COLO829 (cell line): ENCODE results near the gene TYMS.
"Not testable (repeated sequence)": the region's sequence is repeated elsewhere in the genome, so short reads cannot be mapped to it uniquely, and the experiment has no call there.

Experiments used
- DNase-seq: peaks from one replicate; pipeline ENCODE4 v3.0.0; 2012; ENCODE audit warnings: low spot score

The TYMS gene

DNA sequence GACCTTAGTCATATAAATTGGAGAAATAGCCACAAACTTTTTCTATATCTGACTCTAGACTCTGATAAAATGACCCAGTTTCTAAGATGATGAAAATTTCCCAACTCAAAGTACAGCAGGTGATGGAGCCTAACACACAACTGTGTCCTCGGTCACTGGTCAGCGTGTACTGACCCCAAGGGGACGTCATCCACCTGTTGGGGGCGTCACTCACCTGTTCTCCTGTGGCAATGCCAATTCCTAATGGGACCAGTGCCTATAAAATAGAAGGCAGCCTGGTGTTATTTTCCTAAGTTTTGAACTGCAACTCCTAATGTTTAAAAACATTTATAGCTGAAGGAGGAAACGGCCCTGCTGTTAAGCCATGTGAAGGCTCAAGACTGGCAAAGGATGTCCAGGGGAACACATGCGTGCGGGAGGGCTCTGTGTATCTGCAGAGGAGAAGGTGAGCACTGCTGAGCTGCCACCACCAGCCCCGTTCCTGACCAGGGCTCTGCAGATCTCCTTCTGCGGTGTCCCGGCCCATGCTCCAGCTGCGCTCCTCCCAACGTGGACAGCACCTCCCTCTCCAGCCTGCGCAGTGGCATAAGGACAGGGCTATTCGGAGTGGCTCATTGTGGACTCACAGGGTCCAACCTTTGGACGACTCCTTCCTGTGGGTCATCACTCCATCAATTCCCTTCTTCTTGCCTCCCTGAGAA lies 21.2 kb downstream of the TYMS start:
- DNase-seq: no peak

DNA sequence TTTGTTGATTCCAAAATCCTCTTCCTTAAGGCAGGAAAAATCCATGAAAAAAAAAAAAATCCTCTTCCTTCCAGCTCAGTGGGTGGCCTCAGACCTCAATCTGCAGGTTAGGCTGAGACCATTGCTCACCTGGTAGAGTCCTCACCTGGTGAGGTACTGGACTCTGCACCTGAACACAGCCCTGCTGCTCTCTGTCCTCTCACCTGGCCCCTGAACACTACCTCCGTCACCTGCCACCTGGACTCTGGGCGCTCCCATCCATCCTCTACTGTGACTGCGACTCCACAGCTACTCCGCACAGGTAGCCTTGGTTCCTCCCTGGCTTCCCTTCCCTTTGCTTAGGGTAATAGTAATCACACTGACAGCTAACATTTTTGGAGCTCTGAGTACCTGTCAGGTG lies 22.1 kb downstream of the TYMS start:
- no peak for DNase-seq

GRCh38 chr18:680392-680791 lies 22.9 kb downstream of the TYMS start:
- no peak for DNase-seq

DNA sequence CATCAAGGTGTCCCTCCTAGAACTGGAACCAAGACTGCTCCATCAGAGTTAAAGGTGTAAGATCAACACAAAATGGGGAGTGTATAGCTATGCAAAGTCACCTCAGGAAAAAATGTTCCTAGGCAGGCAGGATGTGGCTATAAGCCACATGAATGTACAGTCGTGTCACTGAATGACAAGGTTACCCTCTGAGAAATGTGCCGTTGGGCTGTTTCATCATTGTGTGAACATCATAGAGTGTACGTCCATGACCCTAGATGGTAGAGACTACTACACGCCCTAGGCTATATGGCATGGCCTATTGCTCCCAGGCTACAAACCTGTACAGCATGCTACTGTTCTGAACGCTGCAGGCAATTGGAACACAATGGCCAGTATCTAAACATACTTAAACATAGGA lies 24.5 kb downstream of the TYMS start:
- DNase-seq: no peak

DNA sequence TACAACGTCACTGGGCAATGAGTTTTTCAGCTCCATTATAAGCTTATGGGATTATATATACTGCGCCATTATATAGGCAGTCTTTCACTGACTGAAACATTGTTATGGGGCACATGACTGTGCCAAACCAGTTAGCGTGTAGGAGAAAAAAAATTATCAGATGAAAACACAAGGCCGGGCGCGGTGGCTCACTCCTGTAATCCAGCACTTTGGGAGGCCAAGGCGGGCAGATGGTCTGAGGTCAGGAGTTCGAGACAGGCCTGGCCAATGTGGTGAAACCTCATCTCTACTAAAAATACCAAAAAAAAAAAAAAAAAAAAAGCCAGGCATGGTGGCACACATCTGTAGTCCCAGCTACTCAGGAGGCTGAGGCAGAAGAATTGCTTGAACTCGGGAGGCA lies 25.0 kb downstream of the TYMS start:
- DNase-seq: not testable (repeated sequence)

GRCh38 chr18:682833-683232 lies 25.4 kb downstream of the TYMS start:
- no peak for DNase-seq

DNA sequence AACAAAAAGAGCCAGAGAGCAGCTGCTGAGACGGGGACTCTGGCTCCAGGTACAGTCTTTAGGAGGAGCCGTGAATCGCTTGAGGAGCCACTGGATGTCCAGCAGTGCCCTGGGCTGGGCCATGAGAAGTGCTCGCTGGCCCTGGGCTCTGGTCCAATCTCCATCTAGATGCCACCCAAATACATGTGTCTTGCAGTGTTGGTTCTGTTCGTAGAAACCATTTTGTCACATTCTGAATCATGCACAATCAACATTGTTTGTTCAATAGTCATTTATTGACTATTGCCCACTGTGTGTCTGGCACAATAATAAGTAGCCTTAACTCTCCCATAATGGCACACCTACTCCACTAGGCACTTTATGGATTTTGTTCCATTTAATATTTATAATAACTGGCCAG lies 26.1 kb downstream of the TYMS start:
- DNase-seq: no peak

DNA sequence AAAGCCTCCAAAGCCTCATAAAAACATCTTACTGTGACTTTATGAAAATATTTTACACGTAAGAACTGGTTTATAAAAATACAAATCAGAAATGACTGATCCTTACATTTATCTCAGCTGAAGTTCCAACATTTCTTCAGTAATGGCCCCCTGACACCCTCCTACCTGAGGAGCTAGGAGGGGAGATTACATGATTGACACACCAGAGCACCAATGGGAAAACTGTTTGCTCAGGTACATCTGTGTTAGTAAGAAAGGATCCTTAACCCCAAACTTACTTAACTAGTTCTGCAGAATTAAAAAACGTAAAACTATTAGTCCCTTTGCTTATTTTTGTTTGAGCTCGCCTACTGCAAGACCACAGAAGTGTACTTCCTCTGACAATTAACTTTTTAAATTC lies 28.0 kb downstream of the TYMS start:
- DNase-seq: no peak

GRCh38 chr18:686339-687111 lies 29.1 kb downstream of the TYMS start:
- no peak for DNase-seq

DNA sequence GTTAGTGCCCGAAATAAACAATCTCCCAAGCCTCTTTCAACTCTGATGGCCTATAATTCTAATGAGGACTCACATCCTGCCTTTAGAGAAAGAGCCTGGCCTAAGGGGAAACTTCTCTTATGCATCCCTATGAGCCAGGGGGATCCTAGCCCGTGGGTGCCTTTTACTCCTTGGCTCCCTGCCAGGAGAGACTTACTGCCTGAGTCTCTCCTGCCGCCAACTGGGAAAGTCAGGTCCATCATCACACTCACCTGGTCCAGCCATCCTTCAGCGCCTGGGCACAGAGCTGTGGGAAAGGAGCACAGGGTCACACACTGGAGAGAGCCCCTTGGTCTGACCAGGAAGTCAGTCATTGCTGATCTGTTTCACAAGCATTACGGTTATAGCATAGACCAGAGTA lies 30.9 kb downstream of the TYMS start:
- no peak for DNase-seq

GRCh38 chr18:692824-693223 lies 35.4 kb downstream of the TYMS start:
- DNase-seq: no peak

- no peak for DNase-seq
Observed at GRCh38 chr18:693466-694187, 36.2 kb downstream of the TYMS start.

- no peak for DNase-seq
Observed at GRCh38 chr18:697012-697411, 39.6 kb downstream of the TYMS start.

DNA sequence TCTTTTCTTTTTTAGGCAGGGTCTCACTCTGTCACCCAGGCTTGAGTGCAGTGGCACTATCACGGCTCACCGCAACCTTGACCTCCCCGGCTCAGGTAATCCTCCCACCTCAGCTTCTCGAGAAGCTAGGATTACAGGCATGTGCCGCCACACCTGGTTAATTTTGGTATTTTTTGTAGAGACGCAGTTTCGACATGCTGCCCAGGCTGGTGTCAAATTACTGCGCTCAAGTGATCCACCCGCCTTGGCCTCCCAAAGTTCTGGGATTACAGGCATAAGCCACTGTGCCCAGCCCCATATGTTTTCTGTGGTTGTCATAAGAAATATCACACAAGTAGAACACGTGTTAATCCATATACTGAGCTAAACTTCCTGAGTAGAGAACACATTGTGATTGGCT lies 40.3 kb downstream of the TYMS start:
- no peak for DNase-seq

DNA sequence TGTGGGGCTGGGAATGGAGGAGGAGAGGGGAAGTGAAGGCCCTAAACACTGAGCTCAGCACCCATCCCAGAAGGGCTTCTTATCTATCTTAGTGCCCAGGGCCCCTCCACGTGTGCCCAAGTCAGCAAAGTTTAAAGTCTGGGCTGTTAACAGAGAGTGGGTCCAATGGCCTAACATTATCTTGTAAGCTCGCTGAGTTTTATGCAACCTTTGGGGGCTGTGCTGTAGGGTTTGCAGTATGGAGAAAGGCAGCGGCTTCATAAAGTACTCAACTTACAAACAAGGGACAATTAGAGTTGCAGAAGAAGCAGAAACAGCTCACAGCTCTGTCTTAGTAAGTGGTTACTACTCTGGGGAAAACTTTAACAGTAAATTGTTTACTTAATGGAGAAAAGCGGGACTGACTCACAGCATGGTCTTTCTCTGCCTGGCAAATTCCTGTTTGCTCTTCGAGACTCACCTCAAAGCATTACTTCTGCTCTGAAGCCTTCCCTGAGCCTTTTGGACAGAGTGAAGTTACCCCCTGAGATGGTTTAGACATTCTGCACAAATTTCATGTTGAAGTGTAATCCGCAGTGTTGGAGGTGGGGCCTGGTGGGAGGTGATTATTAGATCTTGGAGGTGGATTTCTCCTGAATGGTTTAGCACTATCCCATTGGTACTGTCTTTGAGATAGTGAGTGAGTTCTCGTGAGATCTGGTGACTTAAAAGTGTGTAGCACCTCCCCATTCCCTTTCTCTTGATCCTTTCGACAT lies 45.9 kb downstream of the TYMS start:
- DNase-seq: no peak

- DNase-seq: no peak
Observed at GRCh38 chr18:706405-706804, 49.0 kb downstream of the TYMS start.

DNA sequence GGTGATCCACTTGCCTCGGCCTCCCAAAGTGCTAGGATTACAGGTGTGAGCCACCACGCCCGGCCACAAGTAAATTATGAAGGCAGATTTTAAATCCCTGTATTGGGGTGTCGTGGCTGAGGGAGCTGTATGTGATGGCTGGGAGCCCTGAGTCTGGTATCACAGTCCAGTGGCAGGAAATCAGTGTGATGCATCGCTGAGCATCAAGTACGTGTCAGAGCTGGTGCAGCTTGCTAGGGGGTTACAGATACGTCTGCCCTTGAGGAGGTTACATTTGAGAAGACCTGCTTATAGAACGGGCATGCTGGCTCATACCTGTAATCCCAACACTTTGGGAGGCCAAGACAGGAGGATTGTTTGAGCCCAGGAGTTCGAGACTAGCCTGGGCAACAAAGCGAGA lies 50.6 kb downstream of the TYMS start:
- no peak for DNase-seq

DNA sequence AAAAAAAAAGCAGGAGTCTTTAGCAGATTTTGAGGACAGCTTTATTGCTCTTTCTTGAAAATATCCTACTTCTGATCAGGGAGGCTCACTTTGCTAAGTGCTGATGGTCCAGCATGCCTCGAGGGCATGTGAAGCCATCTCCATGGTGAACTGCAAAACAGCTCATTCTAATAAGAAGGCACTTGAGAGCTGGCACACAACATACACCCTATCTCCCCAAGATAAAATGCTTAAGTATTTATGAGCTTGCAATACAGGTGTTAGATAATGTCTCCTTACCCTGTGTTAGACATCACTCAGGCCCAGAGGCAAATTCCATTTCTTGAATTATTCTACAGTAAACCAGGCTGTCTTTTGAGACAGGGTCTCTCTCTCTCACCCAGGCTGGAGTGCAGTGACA lies 52.3 kb downstream of the TYMS start:
- DNase-seq: no peak

GRCh38 chr18:710418-711300 lies 53.2 kb downstream of the TYMS start:
- DNase-seq: no peak

DNA sequence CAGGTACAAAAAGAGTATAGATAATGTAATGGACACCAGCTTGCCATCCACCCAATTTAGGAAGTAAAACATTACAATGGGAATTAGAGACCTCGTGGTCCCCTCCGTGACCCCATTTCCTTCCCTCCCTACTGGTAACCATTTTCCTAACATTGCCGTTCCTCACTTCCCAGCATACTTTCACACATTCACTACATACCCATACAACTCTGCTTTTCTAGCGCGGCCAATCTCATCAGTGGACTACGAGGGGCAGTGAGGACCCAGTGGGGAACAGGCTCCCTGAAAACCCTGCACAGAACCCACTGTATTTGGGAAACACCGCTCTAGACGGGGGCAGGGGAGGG lies 53.8 kb downstream of the TYMS start:
- no peak for DNase-seq

DNA sequence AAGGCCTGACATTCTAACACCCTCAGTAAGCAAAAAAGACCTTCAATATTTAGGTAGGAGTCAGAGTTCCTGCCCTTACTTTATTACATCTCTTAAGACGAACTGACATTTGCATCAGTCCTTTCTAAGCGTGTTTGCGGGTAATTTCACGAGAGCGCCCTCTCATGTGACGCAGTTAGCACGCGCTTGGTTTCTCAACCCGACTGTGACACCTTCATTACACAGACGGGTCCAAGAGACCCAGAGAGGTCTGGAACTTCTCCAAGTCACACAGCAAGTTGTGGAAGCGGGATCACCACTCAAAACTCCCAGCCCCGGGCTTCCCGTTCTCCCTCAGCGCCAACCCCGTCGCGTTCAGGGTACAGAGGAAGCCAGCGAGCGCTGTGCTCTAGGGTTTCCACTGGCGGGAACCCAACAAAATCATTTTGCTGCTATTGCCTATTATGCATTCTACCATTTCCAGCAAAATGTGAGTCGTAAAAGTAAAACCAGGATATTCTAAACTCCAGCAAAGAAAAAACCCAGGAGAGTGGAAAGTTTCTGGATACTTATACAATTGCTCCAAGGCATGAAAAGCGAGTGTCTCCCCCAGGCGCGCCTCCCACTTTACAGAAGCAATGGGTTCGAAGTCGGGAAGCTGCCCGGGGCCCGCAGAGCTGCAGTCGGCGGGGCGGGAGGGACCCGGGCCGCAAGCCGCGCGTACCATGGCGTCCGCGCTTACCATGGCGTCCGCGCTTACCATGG lies 54.4 kb downstream of the TYMS start:
- DNase-seq: peak; percentile 34
